Activated CD8-positive, alpha-beta T cell treated with anti-CD3 and anti-CD28 coated beads for 36 hours (primary cell): ENCODE data around the gene MIA2. TPM values are rescaled to one million over a fixed set of nuclear protein-coding genes. Genes with fewer than 3 reads are reported as not detected.

Source experiments
- ATAC-seq: fragments of 200-7000 bp; cut with Tn5 transposase; one replicate; pipeline ENCODE4 v1.10.0; 2021; ENCODE audit warnings: mild to moderate bottlenecking, moderate library complexity
- CTCF ChIA-PET: fragments of 350-600 bp; sonication (Branson Sonifier 250); formaldehyde crosslinking; loops from one replicate; lab custom pipeline; 2021; ENCODE audit warnings: antibody characterized with exemption; lab: Charles Lee
- POLR2A ChIA-PET: fragments of 350-600 bp; sonication (Branson Sonifier 250); formaldehyde crosslinking; loops from one replicate; lab custom pipeline; 2021; ENCODE audit warnings: antibody characterized with exemption; lab: Charles Lee
- DNase-seq: peaks from one replicate; pipeline ENCODE4 v3.0.0-alpha.2; 2020
- H3K27ac Mint-ChIP-seq: one replicate; pipeline ENCODE4 v1.8.0; 2021; ENCODE audit warnings: mild to moderate bottlenecking, mixed read lengths
- H3K27me3 Mint-ChIP-seq: one replicate; pipeline ENCODE4 v1.8.0; 2021; ENCODE audit warnings: mixed read lengths
- H3K36me3 Mint-ChIP-seq: one replicate; pipeline ENCODE4 v1.8.0; 2021; ENCODE audit warnings: low read depth, mixed read lengths
- H3K4me1 Mint-ChIP-seq: one replicate; pipeline ENCODE4 v1.8.0; 2021; ENCODE audit warnings: low read depth, mixed read lengths
- H3K4me3 Mint-ChIP-seq: one replicate; pipeline ENCODE4 v1.8.0; 2021; ENCODE audit warnings: mild to moderate bottlenecking, moderate library complexity, mixed read lengths
- H3K9me3 Mint-ChIP-seq: one replicate; pipeline ENCODE4 v1.8.0; 2021; ENCODE audit warnings: mixed read lengths
- intact Hi-C: fragments of 100-400 bp; cut with micrococcal nuclease; formaldehyde crosslinking; loops from one replicate; pipeline ENCODE4 v1.10.0; 2022
- total RNA-seq, 2 experiments: library from RNA; stranded (reverse); gene quantifications; one replicate each; pipeline ENCODE4 v1.2.3, GENCODE V29; 2021
- TF ChIP-seq, protein P1 (sequence below): fragments of 200-600 bp; IDR thresholded peaks from one replicate; pipeline ENCODE4 v1.8.0; 2022; ENCODE audit warnings: antibody characterized with exemption, mild to moderate bottlenecking

Gene MIA2
- total RNA-seq, 2 experiments from 2014 or later = 17.6 to 18.3 TPM

DNA sequence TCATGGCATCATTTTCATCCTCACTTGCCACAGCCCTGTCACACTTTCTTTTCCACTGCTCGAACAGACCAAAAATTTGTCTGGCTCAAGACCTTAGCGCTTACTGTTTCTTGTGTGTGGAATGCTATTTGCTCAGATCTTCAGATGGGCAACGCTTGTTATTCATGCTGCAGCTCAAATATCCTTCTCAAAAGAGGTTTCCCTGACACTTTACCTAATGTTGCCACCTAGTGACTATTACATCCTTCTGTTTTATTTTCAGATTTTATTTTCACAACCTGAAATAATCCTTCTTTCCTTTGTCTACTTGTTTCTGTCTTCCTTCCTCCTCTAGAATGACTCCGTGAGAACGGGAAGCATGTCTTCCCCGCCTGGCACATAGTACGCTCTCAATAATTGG lies 192.9 kb downstream of the MIA2 start:
- no peak for DNase-seq
- no peak for ATAC-seq
- TF ChIP-seq, protein P1, sequence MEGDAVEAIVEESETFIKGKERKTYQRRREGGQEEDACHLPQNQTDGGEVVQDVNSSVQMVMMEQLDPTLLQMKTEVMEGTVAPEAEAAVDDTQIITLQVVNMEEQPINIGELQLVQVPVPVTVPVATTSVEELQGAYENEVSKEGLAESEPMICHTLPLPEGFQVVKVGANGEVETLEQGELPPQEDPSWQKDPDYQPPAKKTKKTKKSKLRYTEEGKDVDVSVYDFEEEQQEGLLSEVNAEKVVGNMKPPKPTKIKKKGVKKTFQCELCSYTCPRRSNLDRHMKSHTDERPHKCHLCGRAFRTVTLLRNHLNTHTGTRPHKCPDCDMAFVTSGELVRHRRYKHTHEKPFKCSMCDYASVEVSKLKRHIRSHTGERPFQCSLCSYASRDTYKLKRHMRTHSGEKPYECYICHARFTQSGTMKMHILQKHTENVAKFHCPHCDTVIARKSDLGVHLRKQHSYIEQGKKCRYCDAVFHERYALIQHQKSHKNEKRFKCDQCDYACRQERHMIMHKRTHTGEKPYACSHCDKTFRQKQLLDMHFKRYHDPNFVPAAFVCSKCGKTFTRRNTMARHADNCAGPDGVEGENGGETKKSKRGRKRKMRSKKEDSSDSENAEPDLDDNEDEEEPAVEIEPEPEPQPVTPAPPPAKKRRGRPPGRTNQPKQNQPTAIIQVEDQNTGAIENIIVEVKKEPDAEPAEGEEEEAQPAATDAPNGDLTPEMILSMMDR = peak; percentile 55
- Mint-ChIP-seq H3K27ac (peak overlapping the region; percentile 36), H3K36me3 (peaks cover 10% of the 10 kb centered on the region), H3K4me3 (peak overlapping the region; percentile 31), H3K27me3 (no peaks in the 10 kb centered on the region), H3K4me1 (peaks cover 54% of the 10 kb centered on the region), H3K9me3 (no peaks in the 10 kb centered on the region)
- CTCF ChIA-PET = interaction anchor here (0.6 to 5.8 kb wide), 26 partner anchors 9 to 329 kb away, joined by 3 to 54 read pairs (median 4); partner anchors contain the start of genes GEMIN2, MIA2 and TRAPPC6B
- intact Hi-C loops = loop anchor here (5.0 kb wide), 2 partner anchors 199 to 254 kb away; partner anchors contain the start of gene TRAPPC6B
- POLR2A ChIA-PET = interaction anchor here (0.8 to 1.6 kb wide), 3 partner anchors 20 to 313 kb away, joined by 3 to 5 read pairs (median 4); partner anchors contain the start of gene GEMIN2

DNA sequence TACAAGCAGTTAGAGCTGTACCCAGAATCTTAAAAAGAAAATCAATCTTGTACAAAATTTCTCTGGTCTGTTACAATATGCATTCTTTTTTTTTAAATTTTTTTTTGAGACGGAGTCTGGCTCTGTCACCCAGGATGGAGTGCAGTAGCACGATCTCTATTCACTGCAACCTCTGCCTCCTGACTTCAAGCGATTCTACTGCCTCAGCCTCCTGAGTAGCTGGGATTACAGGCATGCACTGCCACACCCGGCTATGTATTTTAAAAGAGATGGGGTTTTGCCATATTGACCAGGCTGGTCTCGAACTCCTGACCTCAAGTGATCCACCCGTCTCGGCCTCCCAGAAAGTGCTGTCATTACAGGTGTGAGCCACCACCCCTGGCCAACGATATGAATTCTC lies 194.4 kb downstream of the MIA2 start:
- no peak overlapping the region for H3K4me3 Mint-ChIP-seq
- peaks cover 48% of the 10 kb centered on the region for H3K4me1 Mint-ChIP-seq

DNA sequence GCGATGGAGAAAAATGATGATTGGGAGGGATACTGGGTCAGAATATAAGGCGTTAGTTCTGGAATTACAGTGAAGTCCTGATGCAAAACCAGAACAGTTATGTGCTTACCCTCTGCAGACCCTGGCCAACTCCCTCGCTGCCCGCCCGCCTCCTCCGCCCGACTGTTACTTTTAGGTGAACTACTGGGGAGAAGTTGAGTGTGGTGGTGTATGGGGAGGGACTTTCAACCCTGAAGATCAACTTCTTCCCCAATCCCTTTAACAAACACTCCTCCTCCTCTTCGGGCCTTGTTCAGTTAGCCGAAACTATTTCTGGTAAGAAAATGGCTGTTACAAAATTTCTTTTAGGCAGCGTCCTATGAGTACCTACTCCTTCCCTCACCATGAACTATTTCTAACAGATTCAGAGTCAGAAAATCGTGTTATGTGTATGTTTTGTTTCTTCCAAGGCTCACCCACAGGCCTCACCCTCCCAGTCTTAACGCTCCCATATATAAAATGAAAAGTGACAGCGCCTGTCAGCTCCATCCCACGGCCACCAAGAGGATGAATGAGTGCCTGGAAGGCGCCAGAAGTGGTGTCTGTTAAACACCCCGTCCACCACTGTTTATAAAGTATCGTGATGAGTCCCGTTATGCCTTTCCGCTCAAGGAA lies 197.2 kb downstream of the MIA2 start:
- no peaks in the 10 kb centered on the region for H3K27me3 Mint-ChIP-seq
- peaks cover 40% of the 10 kb centered on the region for H3K4me1 Mint-ChIP-seq
- H3K36me3 Mint-ChIP-seq = peaks cover 7% of the 10 kb centered on the region
- peak overlapping the region; percentile 98 for H3K4me3 Mint-ChIP-seq
- ChIA-PET POLR2A (interaction anchor here (0.7 to 2.2 kb wide), 12 partner anchors 8 to 329 kb away, joined by 3 to 10 read pairs (median 6); partner anchors contain the start of genes PNN and TRAPPC6B), CTCF (interaction anchor here (1.0 to 1.8 kb wide), 6 partner anchors 9 to 334 kb away, joined by 3 to 7 read pairs (median 5); no protein-coding TSS in a partner anchor)
- intact Hi-C loops = loop anchor here (5.0 kb wide), 2 partner anchors 164 to 319 kb away; partner anchors contain the start of gene GEMIN2
- peak; percentile 26 for DNase-seq
- TF ChIP-seq, protein P1 = no peak
- H3K27ac Mint-ChIP-seq = peak overlapping the region; percentile 95
- ATAC-seq = peak; percentile 9
- H3K9me3 Mint-ChIP-seq = no peaks in the 10 kb centered on the region

More for the DNA sequence above, 194.4 kb downstream of the MIA2 start:
- POLR2A ChIA-PET = interaction anchor here (0.6 kb wide), 1 partner anchor 159 kb away, joined by 4 read pairs; no protein-coding TSS in a partner anchor
- TF ChIP-seq, protein P1 = no peak
- no peak overlapping the region for H3K27ac Mint-ChIP-seq
- CTCF ChIA-PET = interaction anchor here (1.0 to 5.8 kb wide), 3 partner anchors 9 to 197 kb away, joined by 3 to 54 read pairs (median 3); no protein-coding TSS in a partner anchor
- ATAC-seq (no peak), DNase-seq (no peak)
- no peaks in the 10 kb centered on the region for H3K27me3 Mint-ChIP-seq
- no peaks in the 10 kb centered on the region for H3K9me3 Mint-ChIP-seq
- intact Hi-C loops = loop anchor here (5.0 kb wide), 2 partner anchors 201 to 256 kb away; partner anchors contain the start of gene TRAPPC6B
- peaks cover 7% of the 10 kb centered on the region for H3K36me3 Mint-ChIP-seq

DNA sequence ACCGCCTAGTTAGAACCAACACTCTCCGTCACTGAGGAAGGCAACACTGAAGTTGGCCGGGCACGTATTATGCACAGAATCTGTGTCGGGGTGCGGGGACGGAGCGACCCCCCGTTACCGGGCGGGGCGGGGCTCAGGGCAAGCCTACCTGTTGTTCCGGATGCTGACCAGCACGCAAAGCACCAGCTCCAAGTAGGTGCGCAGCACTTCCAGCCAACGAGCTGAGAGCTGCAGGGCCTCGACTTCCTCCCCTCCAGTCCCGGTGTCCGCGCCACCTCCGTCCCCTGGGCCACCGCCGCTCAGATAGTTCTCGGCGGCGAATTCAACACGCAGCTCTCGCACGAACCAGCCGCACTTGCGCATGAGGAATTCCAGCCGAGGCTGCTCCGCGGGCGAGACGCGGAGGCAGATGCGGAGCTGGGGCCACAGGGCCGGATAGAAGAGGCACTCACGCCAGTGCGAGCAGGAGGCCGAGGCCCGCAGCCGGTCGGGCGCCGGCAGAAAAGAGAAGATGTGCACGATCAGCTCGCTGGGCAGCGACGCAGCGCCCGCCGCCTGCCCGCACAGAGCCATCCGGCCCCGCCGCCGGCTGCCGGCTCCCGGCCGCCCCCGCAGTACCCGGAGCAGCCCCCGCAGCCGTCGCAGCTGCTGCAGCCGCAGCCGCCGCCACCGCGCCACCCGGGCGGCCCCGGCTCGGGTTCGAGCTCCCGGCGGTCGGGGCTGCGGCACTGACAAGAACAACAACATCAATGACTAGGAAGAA lies 197.9 kb downstream of the MIA2 start:
- H3K27ac Mint-ChIP-seq = peak overlapping the region; percentile 100
- no peaks in the 10 kb centered on the region for H3K9me3 Mint-ChIP-seq
- peak; percentile 5 for ATAC-seq
- intact Hi-C loops = loop anchor here (5.0 kb wide), 2 partner anchors 164 to 319 kb away; partner anchors contain the start of gene GEMIN2
- peak overlapping the region; percentile 98 for H3K4me3 Mint-ChIP-seq
- CTCF ChIA-PET = interaction anchor here (0.6 to 2.7 kb wide), 8 partner anchors 10 to 335 kb away, joined by 3 to 11 read pairs (median 5); no protein-coding TSS in a partner anchor
- H3K36me3 Mint-ChIP-seq = peaks cover 5% of the 10 kb centered on the region
- H3K27me3 Mint-ChIP-seq = no peaks in the 10 kb centered on the region
- peaks cover 34% of the 10 kb centered on the region for H3K4me1 Mint-ChIP-seq
- peak; percentile 61 for DNase-seq
- POLR2A ChIA-PET = interaction anchor here (0.6 to 2.2 kb wide), 17 partner anchors 9 to 334 kb away, joined by 3 to 10 read pairs (median 6); partner anchors contain the start of genes PNN and TRAPPC6B
- TF ChIP-seq, protein P1 = no peak
